Right renal cortex interstitium (tissue), 3 donors: ENCODE measurements around the gene MTOR. TPM values are rescaled to one million over a fixed set of nuclear protein-coding genes. Genes with fewer than 3 reads are reported as not detected.
A peak's percentile ranks its signal among the peaks of the same experiment; 100 is the strongest.
"Not testable (repeated sequence)": the region's sequence is repeated elsewhere in the genome, so short reads cannot be mapped to it uniquely, and the experiment has no call there.

Source experiments
- DNase-seq, 3 donors: peaks; one replicate each; pipeline ENCODE4 v3.0.0-alpha.2; 2013; ENCODE audit warnings: low read depth in 3 of 3, low spot score in 2 of 3
- polyA plus RNA-seq, 3 donors: library from polyadenylated mRNA; unstranded; fragments of 120-200 nt; gene quantifications; one replicate each; pipeline ENCODE4 v1.2.1, GENCODE V29; 2013; ENCODE audit not compliant: insufficient read length in 3 of 3

The MTOR gene
- 10 to 100 TPM; 39.8 to 41.6 (median 40.9) TPM for polyA plus RNA-seq

- peak; percentile 96 to 100 (median 98) for DNase-seq
These were observed at the start of gene MTOR for GRCh38 chr1:11262171-11263049. Gene MTOR, minus strand, starts transcription at chr1:11262551. Its CDS starts 3,142 bp downstream, at chr1:11259409.

DNA sequence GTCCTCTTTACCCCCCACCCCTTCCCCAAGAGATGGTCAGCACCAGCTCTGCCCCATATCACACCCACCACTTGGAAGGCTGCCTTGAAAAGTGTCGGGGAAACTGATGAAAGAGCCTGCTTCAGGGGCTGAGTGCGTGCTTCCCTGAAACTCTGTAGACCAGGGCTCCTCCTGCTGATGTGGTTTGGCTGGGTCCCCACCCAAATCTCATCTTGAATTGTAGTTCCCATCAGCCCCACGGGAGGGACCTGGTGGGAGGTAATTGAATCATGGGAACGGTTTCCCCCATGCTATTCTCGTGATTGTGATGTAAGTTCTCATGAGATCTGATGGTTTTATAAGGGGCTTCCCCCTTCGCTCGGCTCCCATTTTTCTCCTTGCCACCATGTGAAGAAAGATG lies 47.0 kb upstream of the MTOR start:
- DNase-seq: no peak

DNA sequence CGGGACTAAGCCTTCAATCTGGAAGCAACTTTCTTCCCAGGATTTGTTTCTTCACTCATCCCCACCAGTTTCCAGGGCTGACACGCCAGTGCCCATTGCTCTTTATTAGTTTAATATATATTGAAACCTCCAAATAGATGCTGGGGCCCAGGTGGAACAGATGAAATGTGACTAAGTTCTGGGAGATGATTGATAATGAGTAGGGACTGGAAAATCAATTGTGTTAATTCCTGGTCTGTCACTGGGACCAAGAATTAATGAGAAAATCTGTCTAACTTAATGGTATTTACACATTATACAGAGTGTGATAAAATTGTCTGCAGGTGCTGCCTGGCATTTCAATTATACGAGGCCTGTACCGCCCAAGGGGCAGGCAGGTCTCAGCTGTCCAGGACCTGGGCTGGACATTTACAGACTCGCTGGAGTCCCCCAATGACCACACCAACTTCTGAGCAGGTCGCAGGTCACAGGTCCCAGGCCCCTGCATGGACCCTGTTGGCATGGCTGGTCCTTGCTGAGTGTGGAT lies 46.4 kb upstream of the MTOR start:
- DNase-seq: no peak

DNA sequence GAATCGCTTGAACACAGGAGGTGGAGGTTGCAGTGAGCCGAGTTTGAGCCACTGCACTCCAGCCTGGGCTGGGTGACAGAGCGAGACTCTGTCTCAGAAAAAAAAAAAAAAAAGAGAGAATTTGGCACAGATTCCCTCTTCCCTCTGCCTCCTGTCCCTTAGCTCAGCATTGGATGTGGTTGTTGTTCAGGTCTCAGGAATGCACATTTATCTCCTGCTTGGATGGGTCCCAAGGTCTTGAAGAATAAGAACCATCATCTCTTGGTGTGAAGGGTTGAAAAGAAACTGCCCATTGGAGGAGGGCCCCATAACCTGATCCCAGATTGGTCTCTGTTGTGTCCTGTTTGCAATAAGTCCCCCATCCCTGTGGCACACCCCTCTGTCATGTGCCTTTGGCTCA lies 45.5 kb upstream of the MTOR start:
- no peak for DNase-seq

- DNase-seq: not testable (repeated sequence)
These were observed 43.2 kb upstream of the MTOR start for GRCh38 chr1:11305516-11305915.

DNA sequence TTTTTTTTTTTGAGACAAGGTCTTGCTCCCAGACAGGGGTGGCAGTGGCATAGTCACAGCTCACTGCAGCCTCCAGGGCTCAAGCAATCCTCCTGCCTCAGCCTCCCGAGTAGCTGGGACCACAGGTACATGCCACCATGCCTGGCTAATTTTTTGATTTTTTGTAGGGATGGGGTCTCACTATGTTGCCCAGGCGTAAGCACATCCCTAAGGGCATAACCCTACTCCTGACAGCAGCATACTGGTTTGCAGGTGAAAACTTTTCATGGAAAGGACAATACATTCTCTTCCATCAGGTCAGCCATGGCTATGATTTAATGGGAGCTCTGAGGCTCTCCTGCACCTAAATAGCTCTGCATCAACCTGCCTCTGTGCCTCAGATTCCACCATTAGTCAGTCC lies 40.0 kb upstream of the MTOR start:
- no peak for DNase-seq

- DNase-seq: no peak
These were observed 39.2 kb upstream of the MTOR start for GRCh38 chr1:11301601-11302000.

- no peak for DNase-seq
These were observed 36.8 kb upstream of the MTOR start for GRCh38 chr1:11299225-11299574.

- no peak for DNase-seq
These were observed 36.3 kb upstream of the MTOR start for GRCh38 chr1:11298390-11299224.

DNA sequence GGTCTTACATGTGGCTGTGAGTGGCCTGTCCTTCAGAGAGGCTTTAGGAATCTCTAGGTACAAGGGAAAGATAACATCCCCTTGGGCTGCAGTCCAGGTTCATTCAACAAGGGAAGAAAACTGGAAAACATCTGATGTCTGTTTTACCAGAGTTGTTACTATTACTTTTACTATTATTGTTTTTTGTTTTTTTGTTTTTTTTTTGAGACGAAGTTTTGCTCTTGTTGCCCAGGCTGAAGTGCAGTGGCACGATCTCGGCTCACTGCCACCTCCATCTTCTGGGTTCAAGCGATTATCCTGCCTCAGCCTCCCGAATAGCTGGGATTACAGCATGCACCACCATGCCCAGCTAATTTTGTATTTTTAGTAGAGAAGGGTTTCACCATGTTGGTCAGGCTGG lies 35.4 kb upstream of the MTOR start:
- not testable (repeated sequence) for DNase-seq

DNA sequence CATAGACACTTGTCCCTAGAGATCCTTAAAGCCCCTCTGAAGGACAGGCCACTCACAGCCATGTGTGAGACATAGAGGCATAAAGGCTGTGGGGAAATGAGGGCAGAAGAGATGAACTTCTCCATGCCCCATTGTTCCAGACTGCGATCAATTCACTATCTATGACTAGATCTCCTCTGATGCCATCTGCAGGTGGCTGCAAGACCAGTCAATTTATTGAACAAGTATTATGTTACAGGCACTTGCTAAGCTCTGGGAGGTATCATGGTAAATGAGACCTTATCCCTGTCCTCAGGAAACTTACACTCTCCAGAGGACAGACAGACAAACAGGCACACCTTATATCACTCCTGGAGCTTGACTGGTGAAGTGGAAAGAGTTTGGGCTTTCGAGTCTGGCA lies 33.6 kb upstream of the MTOR start:
- DNase-seq: no peak

DNA sequence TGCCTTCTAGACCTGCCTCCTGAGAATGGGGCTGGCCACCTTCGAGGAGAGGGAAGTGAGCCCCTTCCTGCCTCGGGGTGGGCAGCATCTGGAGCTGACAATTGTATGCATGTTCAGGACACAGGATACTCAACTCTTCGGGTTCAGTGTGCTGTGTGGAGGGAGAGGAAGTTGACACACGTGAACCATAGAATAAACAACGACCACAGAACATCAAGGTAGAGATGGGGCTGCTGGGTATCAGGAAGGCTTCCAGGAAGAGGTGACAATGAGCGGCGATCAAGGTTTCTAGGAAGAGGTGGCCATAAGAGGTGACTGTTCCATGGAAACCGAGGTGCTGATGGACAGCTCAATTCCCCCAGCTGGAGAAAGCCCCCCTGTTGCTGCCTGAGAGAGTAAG lies 32.6 kb upstream of the MTOR start:
- DNase-seq: no peak

DNA sequence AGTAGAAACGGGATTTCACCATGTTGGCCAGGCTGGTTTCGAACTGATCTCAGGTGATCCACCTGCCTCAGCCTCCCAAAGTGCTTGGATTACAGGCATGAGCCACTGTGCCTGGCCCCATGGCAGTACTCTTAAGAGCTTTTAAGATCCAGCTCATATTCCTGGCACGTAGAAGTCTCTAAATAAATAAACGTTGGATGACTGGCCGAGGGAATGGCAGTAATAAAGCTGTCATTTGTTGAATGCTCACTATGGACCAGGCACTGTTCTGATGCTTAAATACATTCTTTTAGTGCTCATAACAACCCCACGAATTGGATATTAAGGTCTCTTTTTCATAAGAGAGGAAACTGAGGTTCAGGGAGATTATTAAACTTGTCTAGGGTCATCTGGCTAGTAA lies 31.5 kb upstream of the MTOR start:
- no peak for DNase-seq

DNA sequence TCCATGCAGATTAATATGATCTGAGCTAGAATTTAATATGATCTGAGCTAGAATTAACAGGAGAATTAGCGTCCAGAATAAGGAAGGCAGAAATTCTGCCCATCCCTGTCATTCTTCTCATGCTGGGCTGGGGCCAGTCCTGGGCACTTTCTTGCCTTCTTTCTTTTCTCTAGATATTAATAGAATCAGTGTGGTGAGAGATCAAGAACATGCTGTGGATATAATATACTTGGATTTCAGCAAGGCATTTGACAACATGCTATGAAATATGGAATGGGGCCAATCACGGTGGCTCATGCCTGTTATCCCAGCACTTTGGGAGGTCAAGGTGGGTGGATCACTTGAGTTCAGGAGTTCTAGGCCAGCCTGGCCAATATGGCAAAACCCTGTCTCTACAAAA lies 28.7 kb upstream of the MTOR start:
- DNase-seq: no peak

GRCh38 chr1:11289064-11289463 lies 26.7 kb upstream of the MTOR start:
- DNase-seq: no peak

DNA sequence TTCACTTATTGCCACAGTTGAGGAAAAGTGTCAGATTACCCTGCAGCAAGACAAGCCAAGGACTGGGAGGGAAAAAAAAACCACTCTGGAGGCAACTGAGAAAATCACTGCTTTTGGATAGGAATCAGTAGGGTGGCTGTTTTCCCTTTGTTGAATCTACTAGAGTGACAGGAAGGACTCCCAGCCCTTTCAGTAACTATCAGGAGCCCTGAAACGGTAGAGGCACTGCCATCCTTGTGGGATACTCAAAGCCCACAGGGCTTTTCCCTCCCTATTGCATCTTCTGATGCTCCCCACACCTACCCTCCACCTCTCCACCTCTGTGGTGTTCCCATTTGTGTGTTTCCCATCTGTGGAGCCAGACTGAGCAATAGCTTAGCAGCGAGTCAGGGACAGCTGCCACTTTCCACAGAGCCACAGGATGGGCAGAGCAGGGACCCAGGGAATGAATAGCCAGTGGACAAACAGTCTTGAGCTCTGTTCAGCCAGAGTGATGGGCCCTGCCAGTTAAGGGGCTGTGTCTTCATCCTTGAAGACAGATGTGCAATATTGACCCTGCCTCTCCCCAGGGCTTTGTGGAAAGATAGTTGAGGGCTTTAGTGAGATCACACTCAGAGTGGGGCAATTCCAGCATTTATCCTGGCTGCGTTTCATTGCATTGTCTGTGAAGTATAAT lies 24.5 kb upstream of the MTOR start:
- no peak for DNase-seq

GRCh38 chr1:11285883-11286734 lies 23.8 kb upstream of the MTOR start:
- no peak for DNase-seq

- no peak for DNase-seq
These were observed 22.4 kb upstream of the MTOR start for GRCh38 chr1:11284784-11285183.

DNA sequence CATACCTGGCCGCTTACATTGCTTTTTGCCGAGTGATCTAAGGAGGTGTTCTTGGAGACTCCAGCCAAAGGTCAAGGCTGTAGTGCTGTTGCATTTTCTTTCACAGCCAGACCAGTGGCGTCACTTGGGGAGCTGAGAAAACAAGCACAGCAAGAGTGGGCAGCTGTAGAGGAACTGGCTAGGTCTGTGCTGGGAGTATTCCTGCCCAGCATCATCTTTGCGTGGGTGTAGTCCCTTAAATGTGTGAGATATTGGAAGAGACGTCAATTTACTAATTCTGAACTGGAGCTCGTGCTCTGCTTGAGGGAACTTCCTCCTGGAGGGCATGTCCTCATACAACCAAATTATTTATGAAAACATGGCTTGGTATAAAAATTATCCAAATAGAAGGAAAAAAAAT lies 20.8 kb upstream of the MTOR start:
- no peak for DNase-seq
